GM23338 (cell line): ENCODE measurements around the gene LYZ.

Experiments
- CTCF ChIP-seq, 2 experiments: fragments of 200-600 bp in 1 of 2; sonication (generic) in 1 of 2; conservative IDR thresholded peaks; 2 replicates each; pipeline versions ENCODE4 v1.5.1 to v1.6.1; 2016 to 2017; ENCODE audit warnings: antibody characterized with exemption in 2 of 2, low read depth in 2 of 2, mild to moderate bottlenecking in 2 of 2, moderate library complexity in 1 of 2
- POLR2AphosphoS5 ChIP-seq: IDR thresholded peaks from 2 replicates; pipeline ENCODE4 v1.6.1; 2016; ENCODE audit warnings: antibody characterized with exemption, low read depth

GRCh38 chr12:69343885-69344612 lies 4.1 kb upstream of the LYZ start:
- TF ChIP-seq CTCF (conservative IDR thresholded peaks at IDR 0.05; ENCODE audit: low read depth in 2 of 2) (no peak), POLR2AphosphoS5 (no peak)
